BE2C (cell line): ENCODE data around the gene HIP1.
A peak's percentile ranks its signal among the peaks of the same experiment; 100 is the strongest.

Experiments used
- DNase-seq: peaks from one replicate; pipeline ENCODE4 v3.0.0-alpha.2; 2020
- H3K27me3 ChIP-seq: fragments of 250-450 bp; sonication (Bioruptor Pico); 2 replicates; pipeline ENCODE4 v1.5.1; 2020; ENCODE audit warnings: mild to moderate bottlenecking
- H3K36me3 ChIP-seq: fragments of 250-450 bp; sonication (Bioruptor Pico); 2 replicates; pipeline ENCODE4 v1.5.1; 2020; ENCODE audit warnings: mild to moderate bottlenecking
- H3K4me1 ChIP-seq: fragments of 250-450 bp; sonication (Bioruptor Pico); 2 replicates; pipeline ENCODE4 v1.5.1; 2020
- H3K4me3 ChIP-seq: 2 replicates; pipeline ENCODE4 v1.5.1; 2011; ENCODE audit warnings: low read depth, low read length
- H3K9me3 ChIP-seq: fragments of 250-450 bp; sonication (Bioruptor Pico); 2 replicates; pipeline ENCODE4 v1.5.1; 2020
- TF ChIP-seq, protein P1 (sequence below): IDR thresholded peaks from 2 replicates; pipeline ENCODE4 v1.5.1; 2012; ENCODE audit warnings: mild to moderate bottlenecking, low read depth, low read length

Gene HIP1

GRCh38 chr7:75691793-75692543, 46.8 kb downstream of the HIP1 start:
- TF ChIP-seq, protein P1, sequence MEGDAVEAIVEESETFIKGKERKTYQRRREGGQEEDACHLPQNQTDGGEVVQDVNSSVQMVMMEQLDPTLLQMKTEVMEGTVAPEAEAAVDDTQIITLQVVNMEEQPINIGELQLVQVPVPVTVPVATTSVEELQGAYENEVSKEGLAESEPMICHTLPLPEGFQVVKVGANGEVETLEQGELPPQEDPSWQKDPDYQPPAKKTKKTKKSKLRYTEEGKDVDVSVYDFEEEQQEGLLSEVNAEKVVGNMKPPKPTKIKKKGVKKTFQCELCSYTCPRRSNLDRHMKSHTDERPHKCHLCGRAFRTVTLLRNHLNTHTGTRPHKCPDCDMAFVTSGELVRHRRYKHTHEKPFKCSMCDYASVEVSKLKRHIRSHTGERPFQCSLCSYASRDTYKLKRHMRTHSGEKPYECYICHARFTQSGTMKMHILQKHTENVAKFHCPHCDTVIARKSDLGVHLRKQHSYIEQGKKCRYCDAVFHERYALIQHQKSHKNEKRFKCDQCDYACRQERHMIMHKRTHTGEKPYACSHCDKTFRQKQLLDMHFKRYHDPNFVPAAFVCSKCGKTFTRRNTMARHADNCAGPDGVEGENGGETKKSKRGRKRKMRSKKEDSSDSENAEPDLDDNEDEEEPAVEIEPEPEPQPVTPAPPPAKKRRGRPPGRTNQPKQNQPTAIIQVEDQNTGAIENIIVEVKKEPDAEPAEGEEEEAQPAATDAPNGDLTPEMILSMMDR = no peak
- Histone ChIP-seq H3K4me3 (no peak overlapping the region), H3K36me3 (no peaks in the 10 kb centered on the region), H3K9me3 (no peaks in the 10 kb centered on the region), H3K27me3 (no peaks in the 10 kb centered on the region), H3K4me1 (no peaks in the 10 kb centered on the region)
- no peak for DNase-seq

DNA sequence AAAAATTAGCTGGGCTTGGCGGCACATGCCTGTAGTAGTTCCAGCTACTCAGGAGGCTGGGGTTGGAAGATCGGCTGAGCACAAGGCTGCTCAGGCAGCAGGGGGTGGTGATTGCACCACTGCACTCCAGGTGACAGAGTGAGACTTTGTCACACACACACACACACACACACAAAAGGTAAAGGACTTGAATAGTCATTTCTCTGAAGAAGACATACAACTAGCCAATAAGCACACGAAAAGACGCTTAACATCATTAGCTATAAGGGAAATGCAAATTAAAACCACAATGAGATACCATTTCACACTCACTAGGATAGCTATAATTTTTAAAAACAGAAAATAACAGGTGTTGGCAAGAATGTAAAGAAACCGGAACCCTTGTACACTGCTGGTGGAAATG, 48.6 kb downstream of the HIP1 start:
- TF ChIP-seq, protein P1 = no peak
- H3K36me3 ChIP-seq = no peaks in the 10 kb centered on the region
- no peaks in the 10 kb centered on the region for H3K27me3 ChIP-seq
- DNase-seq = no peak
- no peaks in the 10 kb centered on the region for H3K4me1 ChIP-seq
- H3K4me3 ChIP-seq = no peak overlapping the region
- H3K9me3 ChIP-seq = no peaks in the 10 kb centered on the region

- TF ChIP-seq, protein P1 = no peak
- H3K27me3 ChIP-seq = no peaks in the 10 kb centered on the region
- DNase-seq = no peak
- H3K36me3 ChIP-seq = no peaks in the 10 kb centered on the region
- H3K9me3 ChIP-seq = no peaks in the 10 kb centered on the region
- no peaks in the 10 kb centered on the region for H3K4me1 ChIP-seq
- H3K4me3 ChIP-seq = no peak overlapping the region
Observed at GRCh38 chr7:75689246-75690099, 49.3 kb downstream of the HIP1 start.

DNA sequence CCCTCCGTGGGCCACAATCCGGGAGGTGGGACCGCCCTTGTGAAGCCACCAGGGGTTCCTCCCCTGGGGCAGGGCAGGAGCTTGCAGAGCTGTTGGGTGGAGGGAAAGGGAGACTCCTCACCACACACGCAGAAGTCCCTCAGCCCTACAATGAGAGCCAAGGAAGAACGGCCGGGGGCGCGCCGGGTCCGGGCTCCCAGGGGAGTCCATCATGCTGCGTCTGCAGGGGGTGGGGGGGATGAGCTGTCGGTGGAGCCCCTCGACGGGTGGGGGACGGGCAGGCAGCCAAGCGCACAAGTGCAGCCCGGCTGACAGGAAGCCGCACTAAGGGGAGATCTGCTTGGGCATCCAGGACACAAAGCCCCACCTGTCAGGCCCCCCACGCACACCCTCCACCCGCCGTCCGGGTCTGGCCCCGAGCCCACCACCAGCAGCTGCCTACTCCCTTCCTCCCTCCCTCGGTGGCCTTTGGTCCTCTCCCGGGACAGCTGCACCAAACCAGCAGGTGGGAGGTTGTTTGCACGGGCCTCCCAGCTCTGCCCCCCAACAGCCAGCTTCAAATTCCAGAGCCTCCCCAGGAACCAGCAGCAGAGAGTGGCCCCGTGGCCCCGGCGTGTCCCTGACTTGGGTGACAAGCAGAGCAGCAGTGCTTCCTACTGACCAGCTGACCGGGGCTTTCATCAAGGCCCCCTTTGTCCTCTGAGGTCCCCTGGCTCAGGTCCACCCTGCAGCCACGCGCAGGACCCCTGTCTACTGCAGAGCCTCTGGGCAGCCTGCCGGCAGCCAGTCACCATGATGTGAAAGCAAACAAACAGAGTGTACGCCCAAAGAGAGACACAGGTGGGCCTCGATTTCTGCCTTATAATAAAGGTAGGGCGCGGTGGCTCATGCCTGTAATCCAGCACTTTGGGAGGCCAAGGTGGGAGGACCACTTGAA, 50.3 kb downstream of the HIP1 start:
- peak overlapping the region; percentile 12; the same call in 1 of the 2 replicates for H3K4me3 ChIP-seq
- peak; percentile 58 for DNase-seq
- H3K4me1 ChIP-seq = no peaks in the 10 kb centered on the region
- H3K36me3 ChIP-seq = no peaks in the 10 kb centered on the region
- TF ChIP-seq, protein P1 = no peak
- no peaks in the 10 kb centered on the region for H3K9me3 ChIP-seq
- no peaks in the 10 kb centered on the region for H3K27me3 ChIP-seq

GRCh38 chr7:75687246-75688088, 51.3 kb downstream of the HIP1 start:
- no peaks in the 10 kb centered on the region for H3K36me3 ChIP-seq
- H3K27me3 ChIP-seq = no peaks in the 10 kb centered on the region
- H3K4me1 ChIP-seq = no peaks in the 10 kb centered on the region
- H3K9me3 ChIP-seq = no peaks in the 10 kb centered on the region
- no peak overlapping the region for H3K4me3 ChIP-seq
- TF ChIP-seq, protein P1 = no peak
- no peak for DNase-seq
